Measurements from ENCODE around the gene INCA1. TPM values are rescaled to one million over a fixed set of nuclear protein-coding genes. Genes with fewer than 3 reads are reported as not detected.
A peak's percentile ranks its signal among the peaks of the same experiment; 100 is the strongest.

The INCA1 gene
- total RNA-seq, 1 experiment from 2014 or later, result 0.14 TPM

DNA sequence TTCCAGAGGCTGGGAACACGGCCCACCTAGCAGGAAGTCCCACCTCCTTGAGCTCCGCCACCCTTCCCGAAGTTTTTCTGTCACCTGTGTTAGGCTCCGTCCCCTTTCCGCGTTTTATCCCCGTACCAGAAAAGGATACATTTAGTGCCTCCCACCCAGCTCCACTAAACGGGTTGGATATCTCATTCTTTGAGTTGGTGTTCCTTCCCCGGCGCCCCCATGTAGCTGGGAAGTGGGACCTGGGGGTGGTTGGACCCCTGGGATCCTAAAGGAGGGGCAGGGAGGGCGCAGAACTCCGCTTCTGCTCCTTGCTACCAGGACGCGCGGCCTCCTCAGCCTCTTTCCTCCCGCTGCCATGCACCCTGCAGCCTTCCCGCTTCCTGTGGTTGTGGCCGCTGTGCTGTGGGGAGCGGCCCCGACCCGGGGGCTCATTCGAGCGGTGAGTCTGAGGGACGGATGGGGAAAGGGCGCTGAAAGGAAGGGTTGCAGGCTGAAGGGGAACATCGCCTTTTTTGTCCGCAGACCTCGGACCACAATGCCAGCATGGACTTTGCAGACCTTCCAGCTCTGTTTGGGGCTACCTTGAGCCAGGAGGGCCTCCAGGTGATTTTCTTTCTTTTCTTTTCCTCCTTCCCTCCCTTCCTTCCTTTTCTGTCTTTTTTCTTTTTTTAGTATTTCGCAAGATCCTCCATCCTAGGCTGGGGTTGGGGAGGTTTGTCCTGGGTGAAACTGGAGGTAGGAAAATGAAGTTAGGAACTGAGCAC lies 56.6 kb downstream of the INCA1 start:
- in situ Hi-C loops (cut with HindIII; ENCODE audit: low sequenced_read_pairs), result no loop called here
- DNase-seq (ENCODE audit: low spot score), result no peak

DNA sequence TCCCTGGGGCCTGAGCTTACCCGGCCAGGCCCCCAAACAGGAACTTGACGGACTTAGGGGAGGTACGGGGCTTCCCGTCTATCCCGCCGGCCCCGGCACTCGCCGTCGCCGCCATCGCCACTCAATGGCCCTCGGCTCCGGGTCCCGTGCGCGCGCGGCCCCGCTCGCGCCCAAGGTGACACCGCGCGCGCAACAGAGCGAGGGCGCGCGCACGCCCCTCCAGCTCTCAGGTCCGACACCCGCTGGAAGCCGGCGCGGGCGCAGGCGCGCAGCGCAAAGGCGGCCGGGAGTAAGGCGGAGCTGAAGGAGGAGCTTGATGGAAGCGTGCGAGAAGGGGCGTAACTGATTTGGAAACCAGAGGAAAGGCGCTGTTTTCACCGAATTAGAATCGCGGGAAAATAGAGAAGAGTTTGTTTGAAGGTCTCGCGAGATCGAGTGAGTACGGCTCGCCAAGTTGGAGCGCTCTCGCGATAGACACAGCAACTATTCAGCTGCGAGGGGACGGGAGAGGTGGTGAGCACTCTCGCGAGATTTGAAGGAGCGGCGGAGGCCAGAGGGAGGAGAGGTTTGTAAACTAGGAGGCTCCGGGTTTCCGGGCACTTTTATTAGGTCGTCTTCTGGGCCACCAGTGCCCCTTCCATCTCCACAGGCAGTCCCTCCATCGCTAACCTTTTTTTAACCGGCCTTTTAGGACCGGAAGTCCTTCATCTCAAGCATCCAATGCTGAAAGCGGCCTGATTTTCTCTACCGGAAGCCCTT lies 57.3 kb downstream of the INCA1 start, which contains the start of the genes RNF167 and SLC25A11:
RNF167 (plus strand) TSS at position 473 of the 759 bp plus-strand sequence. CDS start 642 bp downstream, outside the sequence.
SLC25A11 (minus strand) TSS at position 251 of the 759 bp plus-strand sequence; CDS start at position 115, 136 bp downstream.
- in situ Hi-C loops (cut with HindIII; ENCODE audit: low sequenced_read_pairs), result no loop called here
- peak; percentile 99 for DNase-seq (ENCODE audit: low spot score)

GRCh38 chr17:4939546-4939795 lies 57.9 kb downstream of the INCA1 start:
- in situ Hi-C loops (cut with HindIII; ENCODE audit: low sequenced_read_pairs), result no loop called here
- no peak for DNase-seq (ENCODE audit: low spot score)

DNA sequence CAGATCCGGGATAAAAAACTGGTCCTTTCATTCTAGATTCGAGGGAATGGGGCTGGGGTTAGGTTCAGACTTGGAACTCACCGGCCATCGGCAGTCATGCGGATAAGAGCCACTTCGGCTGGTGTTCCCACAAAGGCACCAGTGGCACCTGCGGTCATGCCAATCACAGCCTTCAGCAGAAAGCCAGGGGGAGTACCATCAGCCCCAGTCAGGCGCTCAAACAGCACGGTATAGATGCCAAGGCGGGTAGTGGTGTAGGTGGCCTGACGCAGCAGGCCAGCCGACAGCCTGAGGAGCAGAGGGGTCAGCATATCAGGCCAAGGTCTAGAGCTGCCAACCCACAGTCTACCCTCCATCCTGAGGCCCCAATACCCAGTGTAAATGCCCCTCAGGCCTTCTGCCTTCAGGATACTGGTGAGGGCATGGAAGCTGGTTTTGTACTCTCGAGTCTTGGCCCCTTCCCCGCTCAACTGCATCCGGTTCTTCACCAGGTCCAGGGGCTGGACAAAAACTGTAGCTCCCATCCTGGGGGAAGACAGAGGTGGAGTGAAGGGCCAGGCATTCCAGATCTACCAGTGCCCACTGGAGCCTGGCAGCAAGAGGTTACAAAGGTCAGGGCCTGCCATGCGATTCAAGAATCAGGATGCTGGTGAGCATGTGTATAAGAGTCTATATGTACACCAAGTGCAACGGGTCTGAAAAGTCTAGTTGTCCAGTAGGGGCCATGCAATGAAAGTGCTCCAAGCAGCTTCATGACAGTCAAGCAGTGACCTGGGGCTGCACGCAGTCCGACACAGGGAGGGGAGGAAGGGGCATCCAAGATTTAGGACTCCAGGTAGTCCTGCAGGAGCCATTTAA lies 58.4 kb downstream of the INCA1 start:
- peak; percentile 19 for DNase-seq (ENCODE audit: low spot score)
- in situ Hi-C loops (cut with HindIII; ENCODE audit: low sequenced_read_pairs), result no loop called here

Other genes starting within 250 kb of the INCA1 start
- not detected in 2 replicates for gene TM4SF5, start 225.6 kb downstream of the INCA1 start, total RNA-seq (2014; rRNA removed; shearing (Covaris generic))
- not detected in 2 replicates for gene VMO1, start 211.2 kb downstream of the INCA1 start, total RNA-seq (2014; rRNA removed; shearing (Covaris generic))
- not detected in 2 replicates for gene GLTPD2, start 208.6 kb downstream of the INCA1 start, total RNA-seq (2014; rRNA removed; shearing (Covaris generic))
- gene PSMB6, start 201.4 kb downstream of the INCA1 start, total RNA-seq (2014; rRNA removed; shearing (Covaris generic)), result 390 and 445 TPM in 2 replicates
- gene PLD2, start 190.4 kb downstream of the INCA1 start, total RNA-seq (2014; rRNA removed; shearing (Covaris generic)), result 20.9 and 28.4 TPM in 2 replicates
- 33.8 and 48.3 TPM in 2 replicates for gene MINK1, start 164.2 kb downstream of the INCA1 start, total RNA-seq (2014; rRNA removed; shearing (Covaris generic))
- gene C17orf107, start 98.0 kb downstream of the INCA1 start, total RNA-seq (2014; rRNA removed; shearing (Covaris generic)), result not detected in 2 replicates
- gene CHRNE, start 94.4 kb downstream of the INCA1 start, total RNA-seq (2014; rRNA removed; shearing (Covaris generic)), result not detected in 2 replicates
- not detected in 2 replicates for gene GP1BA, start 65.2 kb downstream of the INCA1 start, total RNA-seq (2014; rRNA removed; shearing (Covaris generic))
- gene SLC25A11, start 57.5 kb downstream of the INCA1 start, total RNA-seq (2014; rRNA removed; shearing (Covaris generic)), result 111 and 132 TPM in 2 replicates
- 86.0 and 97.4 TPM in 2 replicates for gene RNF167, start 57.3 kb downstream of the INCA1 start, total RNA-seq (2014; rRNA removed; shearing (Covaris generic))
- 563 and 707 TPM in 2 replicates for gene PFN1, start 49.0 kb downstream of the INCA1 start, total RNA-seq (2014; rRNA removed; shearing (Covaris generic))
- 52.8 and 75.4 TPM in 2 replicates for gene ENO3, start 46.4 kb downstream of the INCA1 start, total RNA-seq (2014; rRNA removed; shearing (Covaris generic))
- gene SPAG7, start 29.7 kb downstream of the INCA1 start, total RNA-seq (2014; rRNA removed; shearing (Covaris generic)), result 32.3 and 59.7 TPM in 2 replicates
- 6.9 and 16.9 TPM in 2 replicates for gene CAMTA2, start 9.8 kb downstream of the INCA1 start, total RNA-seq (2014; rRNA removed; shearing (Covaris generic))
- 75.6 and 95.9 TPM in 2 replicates for gene KIF1C, start 428 bp upstream of the INCA1 start, total RNA-seq (2014; rRNA removed; shearing (Covaris generic))
- gene SLC52A1, start 37.9 kb upstream of the INCA1 start, total RNA-seq (2014; rRNA removed; shearing (Covaris generic)), result not detected in 2 replicates
- not detected in 2 replicates for gene ZFP3, start 80.9 kb upstream of the INCA1 start, total RNA-seq (2014; rRNA removed; shearing (Covaris generic))
- 10.1 and 11.8 TPM in 2 replicates for gene ZNF232, start 114.4 kb upstream of the INCA1 start, total RNA-seq (2014; rRNA removed; shearing (Covaris generic))
- gene USP6, start 118.5 kb upstream of the INCA1 start, total RNA-seq (2014; rRNA removed; shearing (Covaris generic)), result not detected in 2 replicates
- 9.1 and 18.1 TPM in 2 replicates for gene ZNF594, start 194.3 kb upstream of the INCA1 start, total RNA-seq (2014; rRNA removed; shearing (Covaris generic))
- gene SCIMP, start 237.3 kb upstream of the INCA1 start, total RNA-seq (2014; rRNA removed; shearing (Covaris generic)), result not detected in 2 replicates

Measured in G401 (cell line).